GM23338 (cell line): ENCODE results near the gene CXXC1. TPM values are rescaled to one million over a fixed set of nuclear protein-coding genes. Genes with fewer than 3 reads are reported as not detected.

Source experiments
- ATAC-seq: fragments of 200-7000 bp; cut with Tn5 transposase; 3 replicates; pipeline ENCODE4 v1.9.1; 2020
- DNase-seq: peaks from one replicate; pipeline ENCODE4 v3.0.0-alpha.2; 2015; ENCODE audit warnings: low spot score
- H2AFZ ChIP-seq: fragments of 200-600 bp; sonication (generic); 2 replicates; pipeline ENCODE4 v1.8.0; 2016; ENCODE audit warnings: antibody characterized with exemption, mild to moderate bottlenecking, moderate library complexity
- H3F3A ChIP-seq: fragments of 200-600 bp; sonication (generic); replicated peaks from 2 replicates; pipeline ENCODE4 v1.8.0; 2017; ENCODE audit warnings: antibody characterized with exemption, mixed run types, low read depth
- H3K27ac ChIP-seq: fragments of 200-600 bp; sonication (generic); 2 replicates; pipeline ENCODE4 v1.6.1; 2016; ENCODE audit warnings: low read depth
- H3K27me3 ChIP-seq: fragments of 200-600 bp; sonication (generic); 2 replicates; pipeline ENCODE4 v1.8.0; 2016; ENCODE audit warnings: mild to moderate bottlenecking, mixed run types, moderate library complexity; ENCODE audit not compliant: insufficient read depth
- H3K36me3 ChIP-seq: fragments of 200-600 bp; sonication (generic); 2 replicates; pipeline ENCODE4 v1.8.0; 2016; ENCODE audit warnings: mild to moderate bottlenecking; ENCODE audit not compliant: insufficient read depth
- H3K4me1 ChIP-seq: fragments of 200-600 bp; sonication (generic); 2 replicates; pipeline ENCODE4 v1.8.0; 2016; ENCODE audit warnings: mild to moderate bottlenecking, moderate library complexity; ENCODE audit not compliant: insufficient read depth
- H3K4me2 ChIP-seq: fragments of 200-600 bp; sonication (generic); 2 replicates; pipeline ENCODE4 v1.7.1; 2017; ENCODE audit warnings: mixed run types
- H3K4me3 ChIP-seq: fragments of 200-600 bp; sonication (generic); 2 replicates; pipeline ENCODE4 v1.6.1; 2016; ENCODE audit warnings: mixed run types
- H3K79me2 ChIP-seq: fragments of 200-600 bp; sonication (generic); replicated peaks from 2 replicates; pipeline ENCODE4 v1.8.0; 2017; ENCODE audit warnings: mild to moderate bottlenecking; ENCODE audit not compliant: insufficient read depth
- H3K9me2 ChIP-seq: fragments of 200-600 bp; sonication (generic); 2 replicates; pipeline ENCODE4 v1.8.0; 2017; ENCODE audit not compliant: insufficient read depth
- H4K20me1 ChIP-seq: fragments of 200-600 bp; sonication (generic); replicated peaks from 2 replicates; pipeline ENCODE4 v1.8.0; 2017; ENCODE audit warnings: mild to moderate bottlenecking; ENCODE audit not compliant: insufficient read depth
- H3K27ac Mint-ChIP-seq: 2 replicates; pipeline ENCODE4 v1.8.0; 2020; ENCODE audit warnings: inconsistent platforms, mild to moderate bottlenecking, moderate library complexity, mixed read lengths
- H3K27me3 Mint-ChIP-seq: 3 replicates; pipeline ENCODE4 v1.8.0; 2022; ENCODE audit warnings: low read depth, mild to moderate bottlenecking, moderate library complexity, mixed read lengths, inconsistent platforms; ENCODE audit not compliant: insufficient read depth, poor library complexity
- H3K36me3 Mint-ChIP-seq: 3 replicates; pipeline ENCODE4 v1.8.0; 2021; ENCODE audit warnings: low read depth, mild to moderate bottlenecking, inconsistent platforms, moderate library complexity, mixed read lengths
- H3K4me1 Mint-ChIP-seq: 3 replicates; pipeline ENCODE4 v1.8.0; 2020; ENCODE audit warnings: mild to moderate bottlenecking, inconsistent platforms, mixed read lengths
- H3K4me3 Mint-ChIP-seq: 3 replicates; pipeline ENCODE4 v1.8.0; 2021; ENCODE audit warnings: moderate library complexity, mild to moderate bottlenecking, inconsistent platforms, mixed read lengths
- H3K9me3 Mint-ChIP-seq: 3 replicates; pipeline ENCODE4 v1.8.0; 2020; ENCODE audit warnings: moderate library complexity, mild to moderate bottlenecking, inconsistent platforms, mixed read lengths
- CREB1 ChIP-seq: fragments of 250-450 bp; sonication (Bioruptor Pico); IDR thresholded peaks from 2 replicates; pipeline ENCODE4 v1.5.0; 2020; ENCODE audit warnings: low read depth, mild to moderate bottlenecking, moderate library complexity
- ETS1 ChIP-seq: IDR thresholded peaks from 2 replicates; pipeline ENCODE4 v1.6.1; 2016; ENCODE audit warnings: antibody characterized with exemption
- EZH2phosphoT487 ChIP-seq: fragments of 200-600 bp; sonication (generic); IDR thresholded peaks from one replicate; pipeline ENCODE4 v1.8.1; 2018; ENCODE audit warnings: antibody characterized with exemption; ENCODE audit not compliant: unreplicated experiment
- JUNB ChIP-seq: IDR thresholded peaks from one replicate; pipeline ENCODE4 v1.6.1; 2016; ENCODE audit warnings: antibody characterized with exemption; ENCODE audit not compliant: unreplicated experiment
- NANOG ChIP-seq: IDR thresholded peaks from 2 replicates; pipeline ENCODE4 v1.6.1; 2016; ENCODE audit warnings: antibody characterized with exemption, borderline replicate concordance
- POLR2AphosphoS5 ChIP-seq: IDR thresholded peaks from 2 replicates; pipeline ENCODE4 v1.6.1; 2016; ENCODE audit warnings: antibody characterized with exemption, low read depth
- ZNF331 ChIP-seq: fragments of 250-450 bp; sonication (Bioruptor Pico); IDR thresholded peaks from 2 replicates; pipeline ENCODE4 v1.5.0; 2020; ENCODE audit warnings: low read depth, mild to moderate bottlenecking, moderate library complexity
- ZNF462 ChIP-seq: fragments of 250-450 bp; sonication (Bioruptor Pico); IDR thresholded peaks from 2 replicates; pipeline ENCODE4 v1.5.0; 2020; ENCODE audit warnings: mild to moderate bottlenecking, moderate library complexity
- polyA plus RNA-seq: library from polyadenylated mRNA; unstranded; fragments of >200 nt; fragmentation: Nextera tagmentation; extraction: Ambion mirVana; gene quantifications from 2 replicates; pipeline ENCODE4 v1.2.1, GENCODE V29; 2016
- total RNA-seq: library from RNA; depleted of rRNA; stranded (reverse); fragments of >200 nt; shearing (Covaris generic); gene quantifications from 2 replicates; pipeline ENCODE4 v1.2.3, GENCODE V29; 2014
- TF ChIP-seq, protein P1 (sequence below): IDR thresholded peaks from one replicate; pipeline ENCODE4 v1.6.1; 2018; ENCODE audit warnings: antibody characterized with exemption; ENCODE audit not compliant: unreplicated experiment

CXXC1 gene
- total and polyA plus RNA-seq, 2 experiments from 2014 or later = 59.0 to 74.3 TPM

DNA sequence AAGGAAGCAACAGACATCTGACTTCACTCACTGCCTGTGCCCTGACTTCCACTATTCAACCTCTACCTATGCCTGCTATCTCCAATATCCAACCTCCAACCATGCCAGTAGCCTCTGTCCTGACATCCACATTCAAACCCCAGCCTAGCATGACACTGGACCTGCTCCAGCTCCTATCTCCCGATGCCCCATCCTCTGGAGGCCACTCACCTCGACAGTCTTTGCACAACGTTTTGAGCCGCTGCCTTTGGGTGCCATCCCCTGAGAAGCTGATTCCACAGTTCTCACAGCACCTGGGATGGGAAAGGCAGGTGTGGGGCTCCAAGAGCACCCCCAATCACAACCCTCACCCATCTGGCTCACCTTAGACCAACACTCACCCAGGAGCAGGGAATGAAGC is 11.0 kb downstream of the CXXC1 start:
- peaks cover 8% of the 10 kb centered on the region; the same call in 1 of the 2 replicates for H3K36me3 ChIP-seq
- no peaks in the 10 kb centered on the region for H3K27me3 ChIP-seq
- no peaks in the 10 kb centered on the region for H3K9me2 ChIP-seq
- Mint-ChIP-seq H3K27me3 (peaks cover 8% of the 10 kb centered on the region), H3K27ac (no peak overlapping the region), H3K36me3 (peaks cover 54% of the 10 kb centered on the region), H3K4me1 (peaks cover 10% of the 10 kb centered on the region), H3K9me3 (no peaks in the 10 kb centered on the region; the same call in 2 of the 3 replicates), H3K4me3 (no peak overlapping the region)
- peaks cover 25% of the 10 kb centered on the region for H3K79me2 ChIP-seq
- ATAC-seq (no peak), DNase-seq (no peak)
- no peak overlapping the region for H3K27ac ChIP-seq
- H3K4me2 ChIP-seq = no peak overlapping the region
- peaks cover 6% of the 10 kb centered on the region; the same call in 1 of the 2 replicates for H3K4me1 ChIP-seq
- no peaks in the 10 kb centered on the region; the same call in 1 of the 2 replicates for H4K20me1 ChIP-seq
- no peak overlapping the region for H2AFZ ChIP-seq
- TF ChIP-seq ZNF331 (CRISPR knock-in tag) (no peak), CREB1 (no peak)
- H3F3A ChIP-seq = no peaks in the 10 kb centered on the region
- no peak overlapping the region for H3K4me3 ChIP-seq

DNA sequence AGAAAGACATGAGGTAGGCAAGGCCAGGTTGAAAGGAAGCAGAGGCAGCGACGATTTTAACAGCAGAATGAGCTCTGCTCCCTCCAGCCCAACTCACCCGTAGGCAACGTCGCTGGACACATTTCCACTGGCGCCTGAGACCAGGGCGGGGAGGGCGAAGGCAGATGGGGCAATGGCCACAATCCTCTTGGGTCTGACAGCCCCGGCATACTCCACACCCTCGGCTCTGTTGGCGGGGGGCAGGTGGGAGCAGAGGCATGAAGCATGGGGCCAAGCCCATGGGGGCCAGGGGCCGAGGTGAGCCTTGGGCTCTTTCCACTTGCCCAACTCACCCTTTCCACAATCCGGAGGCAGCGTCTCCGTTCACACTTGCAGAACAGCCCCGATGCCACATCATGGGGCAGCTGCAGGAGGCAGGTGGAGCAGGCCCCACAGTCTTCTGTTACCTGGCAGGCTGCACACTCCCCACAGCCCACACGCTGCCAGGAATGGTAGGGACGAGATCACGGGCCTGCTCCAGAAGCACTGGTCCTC is 11.9 kb downstream of the CXXC1 start:
- no peak overlapping the region for H3K27ac ChIP-seq
- no peak overlapping the region; the same call in 2 of the 3 replicates for H3K4me3 Mint-ChIP-seq
- no peaks in the 10 kb centered on the region for H3F3A ChIP-seq
- ATAC-seq (no peak), DNase-seq (no peak)
- H3K27ac Mint-ChIP-seq = no peak overlapping the region
- H3K4me2 ChIP-seq = no peak overlapping the region
- H3K4me1 Mint-ChIP-seq = peaks cover 6% of the 10 kb centered on the region
- peaks cover 3% of the 10 kb centered on the region; the same call in 1 of the 2 replicates for H3K4me1 ChIP-seq
- no peaks in the 10 kb centered on the region; the same call in 1 of the 2 replicates for H4K20me1 ChIP-seq
- peaks cover 4% of the 10 kb centered on the region for H3K27me3 Mint-ChIP-seq
- H3K27me3 ChIP-seq = no peaks in the 10 kb centered on the region
- no peak overlapping the region for H2AFZ ChIP-seq
- peaks cover 8% of the 10 kb centered on the region; the same call in 1 of the 2 replicates for H3K36me3 ChIP-seq
- H3K9me2 ChIP-seq = no peaks in the 10 kb centered on the region
- H3K9me3 Mint-ChIP-seq = no peaks in the 10 kb centered on the region; the same call in 2 of the 3 replicates
- no peak overlapping the region for H3K4me3 ChIP-seq
- H3K79me2 ChIP-seq = peaks cover 20% of the 10 kb centered on the region
- peaks cover 54% of the 10 kb centered on the region for H3K36me3 Mint-ChIP-seq
- TF ChIP-seq NANOG (no peak), POLR2AphosphoS5 (no peak), ZNF331 (CRISPR knock-in tag) (no peak), EZH2phosphoT487 (no peak), ZNF462 (CRISPR knock-in tag) (no peak), CREB1 (no peak), JUNB (no peak), ETS1 (no peak)
- TF ChIP-seq, protein P1, sequence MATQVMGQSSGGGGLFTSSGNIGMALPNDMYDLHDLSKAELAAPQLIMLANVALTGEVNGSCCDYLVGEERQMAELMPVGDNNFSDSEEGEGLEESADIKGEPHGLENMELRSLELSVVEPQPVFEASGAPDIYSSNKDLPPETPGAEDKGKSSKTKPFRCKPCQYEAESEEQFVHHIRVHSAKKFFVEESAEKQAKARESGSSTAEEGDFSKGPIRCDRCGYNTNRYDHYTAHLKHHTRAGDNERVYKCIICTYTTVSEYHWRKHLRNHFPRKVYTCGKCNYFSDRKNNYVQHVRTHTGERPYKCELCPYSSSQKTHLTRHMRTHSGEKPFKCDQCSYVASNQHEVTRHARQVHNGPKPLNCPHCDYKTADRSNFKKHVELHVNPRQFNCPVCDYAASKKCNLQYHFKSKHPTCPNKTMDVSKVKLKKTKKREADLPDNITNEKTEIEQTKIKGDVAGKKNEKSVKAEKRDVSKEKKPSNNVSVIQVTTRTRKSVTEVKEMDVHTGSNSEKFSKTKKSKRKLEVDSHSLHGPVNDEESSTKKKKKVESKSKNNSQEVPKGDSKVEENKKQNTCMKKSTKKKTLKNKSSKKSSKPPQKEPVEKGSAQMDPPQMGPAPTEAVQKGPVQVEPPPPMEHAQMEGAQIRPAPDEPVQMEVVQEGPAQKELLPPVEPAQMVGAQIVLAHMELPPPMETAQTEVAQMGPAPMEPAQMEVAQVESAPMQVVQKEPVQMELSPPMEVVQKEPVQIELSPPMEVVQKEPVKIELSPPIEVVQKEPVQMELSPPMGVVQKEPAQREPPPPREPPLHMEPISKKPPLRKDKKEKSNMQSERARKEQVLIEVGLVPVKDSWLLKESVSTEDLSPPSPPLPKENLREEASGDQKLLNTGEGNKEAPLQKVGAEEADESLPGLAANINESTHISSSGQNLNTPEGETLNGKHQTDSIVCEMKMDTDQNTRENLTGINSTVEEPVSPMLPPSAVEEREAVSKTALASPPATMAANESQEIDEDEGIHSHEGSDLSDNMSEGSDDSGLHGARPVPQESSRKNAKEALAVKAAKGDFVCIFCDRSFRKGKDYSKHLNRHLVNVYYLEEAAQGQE = no peak
